ENCODE measurements around the gene ZNF90. TPM values are rescaled to one million over a fixed set of nuclear protein-coding genes. Genes with fewer than 3 reads are reported as not detected.

The ZNF90 gene
- total and polyA plus RNA-seq, 2 of the 8 experiments (the other 6 are each of a cell fraction or from before 2014, with no cell fraction given), result 41.2 to 114 TPM

DNA sequence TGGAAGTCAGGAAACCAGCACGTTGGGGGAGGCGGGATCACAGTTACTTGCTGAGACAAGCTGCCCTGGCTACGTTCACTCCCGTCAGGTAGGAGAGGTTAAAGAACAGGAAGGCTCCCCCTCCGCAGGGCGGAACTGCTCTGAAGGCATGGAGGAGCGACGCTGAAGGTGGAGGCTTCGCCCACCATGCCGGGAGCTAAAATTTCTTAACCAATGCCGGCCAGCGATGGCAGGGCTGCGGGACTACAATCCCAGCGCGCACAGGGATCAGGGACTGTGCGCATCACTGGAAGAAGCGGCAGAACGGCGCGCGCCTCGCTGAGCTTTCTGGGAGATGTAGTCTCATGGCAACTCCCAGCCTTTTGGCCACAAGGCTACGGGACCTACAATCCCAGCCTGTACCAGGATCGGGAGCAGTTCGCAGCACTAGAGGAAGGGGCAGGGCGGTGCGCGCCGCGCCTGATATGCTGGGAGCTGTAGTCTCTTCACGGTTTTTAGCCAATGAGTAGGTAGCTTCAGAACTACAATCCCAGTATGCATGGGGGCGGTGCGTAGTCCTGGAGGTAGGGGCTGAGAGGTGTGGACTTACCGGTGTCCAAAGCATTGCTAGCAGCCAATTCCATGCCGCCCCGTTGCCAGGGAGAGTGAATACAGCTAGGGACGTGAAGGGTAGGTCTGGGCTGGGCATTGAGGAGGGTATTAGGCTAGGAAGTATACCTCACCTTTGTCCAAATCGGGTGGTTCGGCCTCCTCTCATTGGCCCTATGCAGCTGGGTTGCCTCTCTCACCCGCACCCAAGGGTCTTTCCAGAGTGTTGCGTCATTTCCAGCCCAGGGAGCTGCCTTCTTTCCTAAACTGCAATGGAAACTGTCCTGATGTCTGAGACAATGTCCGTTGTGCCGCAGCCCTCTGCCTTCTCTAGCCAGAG lies 25.7 kb upstream of the ZNF90 start (continued):
- TF ChIP-seq CTCF (IDR thresholded peaks at IDR 0.05; ENCODE audit: control extremely low read depth in 1 of 3, insufficient read depth in 1 of 3, low read depth in 1 of 3, low read length in 3 of 3) (peak; percentile 8 to 19 (median 19); a peak in 2 of 4 replicates), KDM1A (IDR thresholded peaks at IDR 0.05; ENCODE audit: borderline replicate concordance, low read length) (no peak), POU5F1 (IDR thresholded peaks at IDR 0.05; ENCODE audit: low read depth, low read length) (no peak), CEBPB (IDR thresholded peaks at IDR 0.05; ENCODE audit: low read depth, low read length) (peak; percentile 93), SIX5 (IDR thresholded peaks at IDR 0.05; ENCODE audit: low read depth, low read length) (peak; percentile 88), CREB1 (IDR thresholded peaks at IDR 0.05) (peak; percentile 81), KDM4A (IDR thresholded peaks at IDR 0.05; ENCODE audit: low read depth, low read length, severe bottlenecking) (peak; percentile 43), NANOG (IDR thresholded peaks at IDR 0.05; ENCODE audit: insufficient read depth, low read depth, low read length, poor library complexity, severe bottlenecking) (no peak), TCF12 (IDR thresholded peaks at IDR 0.05; ENCODE audit: low read depth, low read length) (0 out of 2 replicates have a peak, but pooled peaks have one; percentile 27), SIN3A (conservative IDR thresholded peaks at IDR 0.05 in 1 of 2, IDR thresholded peaks at IDR 0.05 in 1 of 2; ENCODE audit: low read depth in 1 of 2, low read length in 2 of 2) (peak; percentile 15 to 59; a peak in 1 of 4 replicates), HDAC2 (IDR thresholded peaks at IDR 0.05; ENCODE audit: borderline replicate concordance in 1 of 2, low read depth in 2 of 2, low read length in 2 of 2) (no peak), E2F6 (IDR thresholded peaks at IDR 0.05) (peak; percentile 22; the same call in 1 of the 2 replicates), CHD2 (IDR thresholded peaks at IDR 0.05; ENCODE audit: low read length) (0 out of 2 replicates have a peak, but pooled peaks have one; percentile 21), JUND (IDR thresholded peaks at IDR 0.05; ENCODE audit: low read length) (peak; percentile 26; the same call in 1 of the 2 replicates), TEAD4 (IDR thresholded peaks at IDR 0.05; ENCODE audit: low read depth, low read length) (0 out of 2 replicates have a peak, but pooled peaks have one; percentile 17), POLR2A (IDR thresholded peaks at IDR 0.05; ENCODE audit: control extremely low read depth in 1 of 2, low read depth in 2 of 2, low read length in 2 of 2) (peak; percentile 66 to 78), RBBP5 (IDR thresholded peaks at IDR 0.05; ENCODE audit: borderline replicate concordance, low read depth, low read length) (0 out of 2 replicates have a peak, but pooled peaks have one; percentile 34)
- TF ChIP-seq, protein P1, sequence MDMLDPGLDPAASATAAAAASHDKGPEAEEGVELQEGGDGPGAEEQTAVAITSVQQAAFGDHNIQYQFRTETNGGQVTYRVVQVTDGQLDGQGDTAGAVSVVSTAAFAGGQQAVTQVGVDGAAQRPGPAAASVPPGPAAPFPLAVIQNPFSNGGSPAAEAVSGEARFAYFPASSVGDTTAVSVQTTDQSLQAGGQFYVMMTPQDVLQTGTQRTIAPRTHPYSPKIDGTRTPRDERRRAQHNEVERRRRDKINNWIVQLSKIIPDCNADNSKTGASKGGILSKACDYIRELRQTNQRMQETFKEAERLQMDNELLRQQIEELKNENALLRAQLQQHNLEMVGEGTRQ (IDR thresholded peaks at IDR 0.05; ENCODE audit: low read length), result no peak
